Measurements from ENCODE around the gene RGS19.
"Not testable (repeated sequence)": the region's sequence is repeated elsewhere in the genome, so short reads cannot be mapped to it uniquely, and the experiment has no call there.

RGS19 gene

GRCh38 chr20:64092258-64093012, 13.1 kb upstream of the RGS19 start:
- DNase-seq: no peak

- DNase-seq: no peak
Observed at GRCh38 chr20:64091770-64092169, 12.5 kb upstream of the RGS19 start.

- no peak for DNase-seq
Observed at GRCh38 chr20:64091340-64091739, 12.0 kb upstream of the RGS19 start.

GRCh38 chr20:64090165-64090564, 10.8 kb upstream of the RGS19 start:
- DNase-seq: no peak

GRCh38 chr20:64088586-64088985, 9.3 kb upstream of the RGS19 start:
- DNase-seq: not testable (repeated sequence)

GRCh38 chr20:64087226-64087825, 8.0 kb upstream of the RGS19 start:
- not testable (repeated sequence) for DNase-seq

- DNase-seq: no peak
Observed at GRCh38 chr20:64086801-64087200, 7.5 kb upstream of the RGS19 start.

- DNase-seq: no peak
Observed at GRCh38 chr20:64084685-64085152, 5.4 kb upstream of the RGS19 start.

- DNase-seq: no peak
Observed at GRCh38 chr20:64083804-64084684, 4.7 kb upstream of the RGS19 start, which contains the start of gene LKAAEAR1. Gene LKAAEAR1 (minus strand): TSS chr20:64084398. CDS start chr20:64084219, 179 bp downstream.

GRCh38 chr20:64083378-64083803, 4.1 kb upstream of the RGS19 start:
- peak; percentile 65 to 78 for DNase-seq

- DNase-seq: peak in 1 of 2 experiments; percentile 21
Observed at GRCh38 chr20:64082820-64083377, 3.6 kb upstream of the RGS19 start.

- no peak for DNase-seq
Observed at GRCh38 chr20:64082126-64082731, 2.9 kb upstream of the RGS19 start.

GRCh38 chr20:64081624-64081964, 2.3 kb upstream of the RGS19 start:
- DNase-seq: no peak

GRCh38 chr20:64080813-64081623, 1.7 kb upstream of the RGS19 start:
- no peak for DNase-seq

- DNase-seq: no peak
Observed at GRCh38 chr20:64080013-64080812, 895 bp upstream of the RGS19 start, which contains the start of gene OPRL1. Gene OPRL1 (plus strand): TSS chr20:64080082. CDS start chr20:64092721, 12,639 bp downstream.

GRCh38 chr20:64078934-64079272, 415 bp downstream of the RGS19 start:
- no peak for DNase-seq

- no peak for DNase-seq
Observed at GRCh38 chr20:64077876-64078551, 1.3 kb downstream of the RGS19 start.

- DNase-seq: no peak
Observed at GRCh38 chr20:64077541-64077875, 1.8 kb downstream of the RGS19 start.

GRCh38 chr20:64077094-64077493, 2.2 kb downstream of the RGS19 start:
- no peak for DNase-seq
